ENCODE measurements around the gene TAGLN2.

- TF ChIP-seq, protein P1, sequence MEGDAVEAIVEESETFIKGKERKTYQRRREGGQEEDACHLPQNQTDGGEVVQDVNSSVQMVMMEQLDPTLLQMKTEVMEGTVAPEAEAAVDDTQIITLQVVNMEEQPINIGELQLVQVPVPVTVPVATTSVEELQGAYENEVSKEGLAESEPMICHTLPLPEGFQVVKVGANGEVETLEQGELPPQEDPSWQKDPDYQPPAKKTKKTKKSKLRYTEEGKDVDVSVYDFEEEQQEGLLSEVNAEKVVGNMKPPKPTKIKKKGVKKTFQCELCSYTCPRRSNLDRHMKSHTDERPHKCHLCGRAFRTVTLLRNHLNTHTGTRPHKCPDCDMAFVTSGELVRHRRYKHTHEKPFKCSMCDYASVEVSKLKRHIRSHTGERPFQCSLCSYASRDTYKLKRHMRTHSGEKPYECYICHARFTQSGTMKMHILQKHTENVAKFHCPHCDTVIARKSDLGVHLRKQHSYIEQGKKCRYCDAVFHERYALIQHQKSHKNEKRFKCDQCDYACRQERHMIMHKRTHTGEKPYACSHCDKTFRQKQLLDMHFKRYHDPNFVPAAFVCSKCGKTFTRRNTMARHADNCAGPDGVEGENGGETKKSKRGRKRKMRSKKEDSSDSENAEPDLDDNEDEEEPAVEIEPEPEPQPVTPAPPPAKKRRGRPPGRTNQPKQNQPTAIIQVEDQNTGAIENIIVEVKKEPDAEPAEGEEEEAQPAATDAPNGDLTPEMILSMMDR (IDR thresholded peaks at IDR 0.05) = no peak
- no peak for TF ChIP-seq POLR2AphosphoS5 (IDR thresholded peaks at IDR 0.05)
Observed at GRCh38 chr1:159938211-159938852, 13.0 kb upstream of the TAGLN2 start.

All from transverse colon (tissue), 4 donors.